Gastrocnemius medialis (tissue), 4 donors: ENCODE data around the gene BUB1. TPM values are rescaled to one million over a fixed set of nuclear protein-coding genes. Genes with fewer than 3 reads are reported as not detected.
"Not testable (repeated sequence)": the region's sequence is repeated elsewhere in the genome, so short reads cannot be mapped to it uniquely, and the experiment has no call there.

Experiments
- ATAC-seq, 2 donors: fragments of 150-250 bp; one replicate each; pipeline ENCODE4 v1.9.1; 2016
- DNase-seq, 2 donors: peaks; one replicate each; pipeline ENCODE4 v3.0.0-alpha.2; 2019
- H3K27ac ChIP-seq, 4 donors: fragments of 200-600 bp; sonication (generic); 1 replicate in 1 of 4; 2 replicates in 3 of 4; pipeline ENCODE4 v1.5.1; 2016 to 2018; ENCODE audit warnings: mild to moderate bottlenecking in 2 of 4, moderate library complexity in 1 of 4
- H3K27me3 ChIP-seq, 3 donors: fragments of 200-600 bp; sonication (generic) in 2 of 3; 1 replicate in 1 of 3; 2 replicates in 2 of 3; pipeline versions ENCODE4 v1.5.1 to v1.6.0; 2016 to 2019; ENCODE audit warnings: mild to moderate bottlenecking in 1 of 3, moderate library complexity in 1 of 3
- H3K36me3 ChIP-seq, 2 donors: fragments of 200-600 bp; sonication (generic) in 1 of 2; one replicate each; pipeline ENCODE4 v1.5.1; 2017 to 2018
- H3K4me1 ChIP-seq, 2 donors: fragments of 200-600 bp; sonication (generic) in 1 of 2; one replicate each; pipeline ENCODE4 v1.5.1; 2016 to 2017; ENCODE audit warnings: mild to moderate bottlenecking in 2 of 2
- H3K4me3 ChIP-seq, 4 donors: fragments of 200-600 bp; sonication (generic) in 3 of 4; 1 replicate in 1 of 4; 2 replicates in 3 of 4; pipeline ENCODE4 v1.5.1; 2016 to 2019; ENCODE audit warnings: mild to moderate bottlenecking in 2 of 4
- H3K9me3 ChIP-seq, 3 donors: fragments of 200-600 bp; sonication (generic) in 2 of 3; 1 replicate in 1 of 3; 2 replicates in 2 of 3; pipeline ENCODE4 v1.5.1; 2016 to 2019
- POLR2A ChIP-seq, 2 donors: fragments of 450-650 bp; IDR thresholded peaks; one replicate each; pipeline ENCODE4 v1.6.1; 2017; ENCODE audit warnings: antibody characterized with exemption in 2 of 2, mild to moderate bottlenecking in 2 of 2, moderate library complexity in 2 of 2
- in situ Hi-C, 4 donors: fragments of 200-750 bp; cut with MboI; loops; one replicate each; pipeline versions ENCODE4 v1.15.0 to v1.8.0; 2017; ENCODE audit warnings: low sequenced_read_pairs in 4 of 4
- intact Hi-C: fragments of 100-400 bp; cut with DNase I; formaldehyde crosslinking; loops from one replicate; pipeline ENCODE4 v1.15.1; 2023; ENCODE audit warnings: low total_unique reads
- total RNA-seq, 4 donors: library from RNA; depleted of rRNA; stranded (reverse); fragments of >200 nt; gene quantifications; one replicate each; pipeline versions ENCODE4 v1.1.0 to v1.2.3, GENCODE V29; 2016
- TF ChIP-seq, protein P1 (sequence below), 5 experiments: fragments of 450-650 bp in 3 of 5; fragments of 200-600 bp in 2 of 5; sonication (generic) in 2 of 5; IDR thresholded peaks in 4 of 5; conservative IDR thresholded peaks in 1 of 5; 1 replicate in 4 of 5; 2 replicates in 1 of 5; pipeline ENCODE4 v1.5.1; 2016 to 2019; ENCODE audit warnings: antibody characterized with exemption in 5 of 5, mild to moderate bottlenecking in 3 of 5, moderate library complexity in 3 of 5

BUB1 gene
- total RNA-seq, 4 donors from 2014 or later, result 0.27 to 0.59 TPM; not detected in 2

DNA sequence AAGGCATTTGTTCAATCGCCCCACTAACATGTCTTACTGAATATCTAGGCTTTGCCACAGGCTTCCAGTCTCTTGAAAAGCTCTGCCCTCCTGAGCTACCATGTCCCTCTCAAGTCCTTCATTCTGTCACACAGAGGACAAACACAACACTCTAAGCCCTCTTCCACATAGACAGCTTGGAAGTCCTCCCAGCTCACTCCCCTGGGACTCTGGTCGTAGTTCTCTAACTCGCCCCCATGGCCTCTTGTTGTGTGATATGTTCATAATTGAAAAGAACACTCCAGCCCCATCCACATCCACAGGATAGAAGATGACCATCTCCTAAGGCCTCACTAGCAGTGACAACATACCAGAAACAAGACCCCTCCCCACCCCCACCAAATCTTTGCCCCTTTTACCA is 37.9 kb downstream of the BUB1 start:
- ATAC-seq (no peak), DNase-seq (no peak)
- in situ Hi-C loops, result no loop called here
- Histone ChIP-seq H3K4me1 (no peaks in the 10 kb centered on the region), H3K27ac (no peak overlapping the region), H3K4me3 (no peak overlapping the region), H3K36me3 (no peaks in the 10 kb centered on the region), H3K27me3 (no peaks in the 10 kb centered on the region), H3K9me3 (no peaks in the 10 kb centered on the region)
- intact Hi-C loops, result no loop called here
- no peak for TF ChIP-seq POLR2A (IDR thresholded peaks at IDR 0.05)
- TF ChIP-seq, protein P1, sequence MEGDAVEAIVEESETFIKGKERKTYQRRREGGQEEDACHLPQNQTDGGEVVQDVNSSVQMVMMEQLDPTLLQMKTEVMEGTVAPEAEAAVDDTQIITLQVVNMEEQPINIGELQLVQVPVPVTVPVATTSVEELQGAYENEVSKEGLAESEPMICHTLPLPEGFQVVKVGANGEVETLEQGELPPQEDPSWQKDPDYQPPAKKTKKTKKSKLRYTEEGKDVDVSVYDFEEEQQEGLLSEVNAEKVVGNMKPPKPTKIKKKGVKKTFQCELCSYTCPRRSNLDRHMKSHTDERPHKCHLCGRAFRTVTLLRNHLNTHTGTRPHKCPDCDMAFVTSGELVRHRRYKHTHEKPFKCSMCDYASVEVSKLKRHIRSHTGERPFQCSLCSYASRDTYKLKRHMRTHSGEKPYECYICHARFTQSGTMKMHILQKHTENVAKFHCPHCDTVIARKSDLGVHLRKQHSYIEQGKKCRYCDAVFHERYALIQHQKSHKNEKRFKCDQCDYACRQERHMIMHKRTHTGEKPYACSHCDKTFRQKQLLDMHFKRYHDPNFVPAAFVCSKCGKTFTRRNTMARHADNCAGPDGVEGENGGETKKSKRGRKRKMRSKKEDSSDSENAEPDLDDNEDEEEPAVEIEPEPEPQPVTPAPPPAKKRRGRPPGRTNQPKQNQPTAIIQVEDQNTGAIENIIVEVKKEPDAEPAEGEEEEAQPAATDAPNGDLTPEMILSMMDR (IDR thresholded peaks at IDR 0.05 in 4 of 5, conservative IDR thresholded peaks at IDR 0.05 in 1 of 5), result no peak

DNA sequence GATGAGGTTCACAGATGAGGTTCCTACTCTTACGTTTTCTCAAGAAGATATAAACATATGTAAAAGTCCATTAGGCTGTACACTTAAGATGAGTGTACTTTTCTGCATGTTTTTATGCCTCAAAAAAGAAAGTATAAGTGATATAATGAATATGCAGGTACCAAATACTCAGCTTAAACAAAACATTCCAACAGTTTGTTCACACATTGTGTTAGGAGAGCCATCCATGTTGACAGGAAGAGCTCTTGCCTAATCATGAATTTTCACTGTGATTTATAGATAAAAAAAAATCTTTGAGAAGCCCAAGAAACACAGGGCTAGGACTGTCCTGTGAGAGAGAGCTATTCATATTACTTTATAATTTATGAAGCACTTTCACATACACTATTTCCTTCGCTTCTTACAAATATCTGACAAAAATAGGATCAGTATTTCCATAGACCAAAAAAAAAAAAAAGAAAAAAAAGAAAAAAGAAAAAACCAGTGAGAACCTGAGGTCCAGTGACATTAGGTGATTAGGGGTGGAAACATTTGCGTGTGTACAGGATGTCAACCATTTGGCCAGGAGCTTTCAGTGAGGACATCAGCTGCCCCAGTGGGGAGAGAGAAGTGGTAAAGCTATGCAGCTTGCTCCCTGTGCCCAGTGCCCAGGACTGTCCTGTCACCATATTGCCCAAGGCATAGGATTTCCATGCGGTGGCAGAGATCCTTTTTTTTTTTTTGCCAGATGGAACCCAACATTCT is 38.7 kb downstream of the BUB1 start:
- ATAC-seq (no peak), DNase-seq (no peak)
- no peak for TF ChIP-seq POLR2A (IDR thresholded peaks at IDR 0.05)
- TF ChIP-seq, protein P1 (IDR thresholded peaks at IDR 0.05 in 4 of 5, conservative IDR thresholded peaks at IDR 0.05 in 1 of 5), result no peak
- Histone ChIP-seq H3K27ac (no peak overlapping the region), H3K9me3 (no peaks in the 10 kb centered on the region), H3K27me3 (no peaks in the 10 kb centered on the region), H3K36me3 (no peaks in the 10 kb centered on the region), H3K4me3 (no peak overlapping the region), H3K4me1 (no peaks in the 10 kb centered on the region)
- intact Hi-C loops (no loop called here), in situ Hi-C loops (no loop called here)

DNA sequence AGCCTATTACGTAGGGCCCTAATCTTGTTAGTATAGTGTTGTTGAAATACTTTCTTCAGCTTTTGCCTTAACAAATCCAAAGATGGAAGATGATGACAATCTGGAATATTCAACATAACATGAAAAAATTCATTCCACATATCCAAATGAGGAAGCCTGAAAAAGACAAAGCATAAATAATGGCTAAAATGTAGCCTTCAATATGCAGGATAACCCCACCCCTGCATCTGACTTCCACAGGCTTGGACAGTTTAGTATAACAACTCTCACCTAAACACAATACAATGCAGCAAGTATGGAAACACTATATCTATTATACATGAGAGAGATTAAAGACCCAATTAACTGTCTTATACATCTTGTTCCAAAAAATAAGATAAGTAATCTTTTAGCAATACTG is 39.9 kb downstream of the BUB1 start:
- no peaks in the 10 kb centered on the region for H3K27me3 ChIP-seq
- H3K9me3 ChIP-seq, result no peaks in the 10 kb centered on the region
- ATAC-seq, result no peak
- intact Hi-C loops (no loop called here), in situ Hi-C loops (no loop called here)
- DNase-seq, result no peak
- H3K27ac ChIP-seq, result no peak overlapping the region
- H3K4me1 ChIP-seq, result no peaks in the 10 kb centered on the region
- TF ChIP-seq POLR2A (IDR thresholded peaks at IDR 0.05), result no peak
- TF ChIP-seq, protein P1 (IDR thresholded peaks at IDR 0.05 in 4 of 5, conservative IDR thresholded peaks at IDR 0.05 in 1 of 5), result no peak
- H3K4me3 ChIP-seq, result no peak overlapping the region
- H3K36me3 ChIP-seq, result no peaks in the 10 kb centered on the region

DNA sequence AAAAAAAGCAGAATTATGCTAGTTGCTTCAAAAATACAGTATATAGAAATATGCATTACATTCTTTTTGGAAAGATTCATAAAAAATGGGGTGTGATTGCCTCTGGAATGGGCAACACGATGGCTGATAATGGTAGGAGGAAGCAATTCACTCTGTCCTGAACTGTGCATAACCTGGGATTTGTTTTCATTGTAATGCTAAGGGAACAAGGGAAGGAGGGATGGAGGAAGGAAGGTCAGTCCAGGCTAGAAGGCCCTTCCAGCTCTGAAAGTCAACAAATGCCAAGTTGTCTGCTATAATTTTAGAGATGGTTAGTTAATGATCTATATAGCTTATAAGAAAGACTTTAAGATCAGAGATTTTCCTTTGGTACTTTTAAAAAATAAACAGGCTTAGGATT is 40.8 kb downstream of the BUB1 start:
- no peaks in the 10 kb centered on the region for H3K9me3 ChIP-seq
- intact Hi-C loops, result no loop called here
- H3K4me3 ChIP-seq, result no peak overlapping the region
- no peaks in the 10 kb centered on the region for H3K27me3 ChIP-seq
- ATAC-seq (no peak), DNase-seq (no peak)
- H3K4me1 ChIP-seq, result no peaks in the 10 kb centered on the region
- TF ChIP-seq POLR2A (IDR thresholded peaks at IDR 0.05), result no peak
- TF ChIP-seq, protein P1 (IDR thresholded peaks at IDR 0.05 in 4 of 5, conservative IDR thresholded peaks at IDR 0.05 in 1 of 5), result no peak
- H3K36me3 ChIP-seq, result no peaks in the 10 kb centered on the region
- in situ Hi-C loops, result no loop called here
- H3K27ac ChIP-seq, result no peak overlapping the region

DNA sequence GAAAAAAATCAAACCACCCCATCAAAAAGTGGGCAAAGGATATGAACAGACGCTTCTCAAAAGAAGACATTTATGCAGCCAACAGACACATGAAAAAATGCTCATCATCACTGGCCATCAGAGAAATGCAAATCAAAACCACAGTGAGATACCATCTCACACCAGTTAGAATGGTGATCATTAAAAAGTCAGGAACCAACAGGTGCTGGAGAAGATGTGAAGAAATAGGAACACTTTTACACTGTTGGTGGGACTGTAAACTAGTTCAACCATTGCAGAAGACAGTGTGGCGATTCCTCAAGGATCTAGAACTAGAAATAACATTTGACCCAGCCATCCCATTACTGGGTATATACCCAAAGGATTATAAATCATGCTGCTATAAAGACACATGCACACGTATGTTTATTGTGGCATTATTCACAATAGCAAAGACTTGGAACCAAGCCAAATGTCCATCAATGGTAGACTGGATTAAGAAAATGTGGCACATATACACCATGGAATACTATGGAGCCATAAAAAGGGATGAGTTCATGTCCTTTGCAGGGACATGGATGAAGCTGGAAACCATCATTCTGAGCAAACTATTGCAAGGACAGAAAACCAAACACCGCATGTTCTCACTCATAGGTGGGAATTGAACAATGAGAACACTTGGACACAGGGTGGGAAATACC is 41.8 kb downstream of the BUB1 start:
- H3K4me1 ChIP-seq, H3K27ac ChIP-seq, ATAC-seq, intact Hi-C loops, H3K4me3 ChIP-seq, DNase-seq, H3K36me3 ChIP-seq, in situ Hi-C loops, H3K27me3 ChIP-seq, H3K9me3 ChIP-seq: not testable (repeated sequence)

DNA sequence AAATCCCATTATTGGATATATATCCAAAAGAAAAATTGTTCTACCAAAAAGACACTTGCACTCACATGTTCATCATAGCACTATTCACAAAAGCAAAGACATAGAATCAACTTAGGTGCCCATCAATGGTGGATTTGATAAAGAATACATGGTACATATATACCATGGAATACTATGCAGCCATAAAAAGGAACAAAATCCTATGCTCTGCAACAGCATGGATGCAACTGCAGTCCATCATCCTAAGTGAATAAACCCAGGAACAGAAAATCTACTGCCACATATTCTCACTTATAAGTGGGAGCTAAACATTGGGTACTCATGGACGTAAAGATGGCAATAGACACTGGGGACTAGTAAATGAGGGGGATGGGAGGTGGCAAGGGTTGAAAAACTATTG is 50.5 kb downstream of the BUB1 start:
- H3K4me1 ChIP-seq, H3K27me3 ChIP-seq, ATAC-seq, DNase-seq, H3K27ac ChIP-seq, intact Hi-C loops, H3K9me3 ChIP-seq, H3K4me3 ChIP-seq, in situ Hi-C loops, H3K36me3 ChIP-seq: not testable (repeated sequence)

DNA sequence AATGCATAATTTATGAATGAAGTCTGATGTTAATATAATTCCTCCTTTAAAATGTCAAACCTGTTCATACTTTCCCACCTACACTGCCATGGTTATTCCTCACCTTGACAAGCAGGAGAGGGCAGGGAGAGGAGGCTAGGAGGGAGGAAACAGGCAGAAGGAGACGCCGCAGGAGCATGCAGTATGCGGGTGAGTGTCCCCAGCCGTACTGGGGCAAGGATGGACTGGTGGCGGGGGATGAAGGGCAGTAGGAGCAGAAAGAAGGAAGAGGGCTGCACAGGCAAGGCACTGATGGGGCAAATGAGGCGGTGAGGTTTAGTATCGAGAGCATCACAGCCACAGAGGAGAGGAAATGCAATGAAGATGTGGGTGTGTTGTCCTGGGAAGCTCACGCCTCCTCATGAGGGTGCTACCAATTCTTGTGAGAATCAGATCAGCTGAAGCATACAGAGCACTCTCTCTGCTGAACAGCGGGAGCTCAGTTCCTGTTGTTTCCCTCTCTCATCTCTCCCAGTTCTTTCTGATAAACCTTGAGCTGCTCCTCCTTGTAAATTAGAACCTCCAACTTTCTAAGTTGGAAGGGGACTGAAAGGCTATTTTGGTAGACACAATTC is 58.4 kb downstream of the BUB1 start:
- DNase-seq, H3K36me3 ChIP-seq, H3K27ac ChIP-seq, intact Hi-C loops, H3K4me3 ChIP-seq, H3K9me3 ChIP-seq, in situ Hi-C loops, H3K4me1 ChIP-seq, H3K27me3 ChIP-seq, ATAC-seq: not testable (repeated sequence)
